ENCODE data around the gene BNIP1.

BNIP1 gene

GRCh38 chr5:173159256-173159655 is 14.9 kb downstream of the BNIP1 start:
- TF ChIP-seq CTCF (IDR thresholded peaks at IDR 0.05; ENCODE audit: extremely low read depth, insufficient read depth, missing control alignments): no peak
- no peak for DNase-seq (ENCODE audit: low spot score)
- in situ Hi-C loops (cut with MboI; ENCODE audit: low pct_unique_long_range_greater_than_20kb, low sequenced_read_pairs, unreplicated experiment): no loop called here

- in situ Hi-C loops (cut with MboI; ENCODE audit: low pct_unique_long_range_greater_than_20kb, low sequenced_read_pairs, unreplicated experiment): no loop called here
- no peak for DNase-seq (ENCODE audit: low spot score)
- TF ChIP-seq CTCF (IDR thresholded peaks at IDR 0.05; ENCODE audit: extremely low read depth, insufficient read depth, missing control alignments): no peak
Observed at GRCh38 chr5:173161148-173161547, 16.8 kb downstream of the BNIP1 start.

GRCh38 chr5:173163219-173163618 is 18.9 kb downstream of the BNIP1 start:
- TF ChIP-seq CTCF (IDR thresholded peaks at IDR 0.05; ENCODE audit: extremely low read depth, insufficient read depth, missing control alignments): no peak
- in situ Hi-C loops (cut with MboI; ENCODE audit: low pct_unique_long_range_greater_than_20kb, low sequenced_read_pairs, unreplicated experiment): no loop called here
- no peak for DNase-seq (ENCODE audit: low spot score)

GRCh38 chr5:173165177-173166016 is 21.1 kb downstream of the BNIP1 start:
- TF ChIP-seq CTCF (IDR thresholded peaks at IDR 0.05; ENCODE audit: extremely low read depth, insufficient read depth, missing control alignments): no peak
- DNase-seq (ENCODE audit: low spot score): no peak
- in situ Hi-C loops (cut with MboI; ENCODE audit: low pct_unique_long_range_greater_than_20kb, low sequenced_read_pairs, unreplicated experiment): no loop called here

GRCh38 chr5:173172166-173172565 is 27.8 kb downstream of the BNIP1 start:
- DNase-seq (ENCODE audit: low spot score): no peak
- TF ChIP-seq CTCF (IDR thresholded peaks at IDR 0.05; ENCODE audit: extremely low read depth, insufficient read depth, missing control alignments): no peak
- in situ Hi-C loops (cut with MboI; ENCODE audit: low pct_unique_long_range_greater_than_20kb, low sequenced_read_pairs, unreplicated experiment): no loop called here

GRCh38 chr5:173175523-173175922 is 31.2 kb downstream of the BNIP1 start:
- no peak for DNase-seq (ENCODE audit: low spot score)
- in situ Hi-C loops (cut with MboI; ENCODE audit: low pct_unique_long_range_greater_than_20kb, low sequenced_read_pairs, unreplicated experiment): no loop called here
- TF ChIP-seq CTCF (IDR thresholded peaks at IDR 0.05; ENCODE audit: extremely low read depth, insufficient read depth, missing control alignments): no peak
